ENCODE results near the gene CHMP1A.
"Not testable (repeated sequence)": the region's sequence is repeated elsewhere in the genome, so short reads cannot be mapped to it uniquely, and the experiment has no call there.

Gene CHMP1A

GRCh38 chr16:89638455-89638854 is 19.1 kb downstream of the CHMP1A start:
- Histone ChIP-seq H3K9ac (ENCODE audit: insufficient read length, low read depth) (no peak overlapping the region), H3K9me3 (ENCODE audit: insufficient read depth, low read length) (no peaks in the 10 kb centered on the region), H3K27me3 (ENCODE audit: insufficient read depth, insufficient read length) (peaks cover 18% of the 10 kb centered on the region), H3K4me1 (ENCODE audit: insufficient read depth, insufficient read length) (peaks cover 12% of the 10 kb centered on the region), H3K36me3 (ENCODE audit: insufficient read depth, insufficient read length, low read length) (no peaks in the 10 kb centered on the region), H3K4me3 (ENCODE audit: insufficient read length, low read depth) (no peak overlapping the region)
- DNase-seq (ENCODE audit: low read depth, low spot score) = no peak
- TF ChIP-seq YY1 (IDR thresholded peaks at IDR 0.05; ENCODE audit: insufficient read depth, insufficient read length) = no peak
- no peak for TF ChIP-seq ZNF274 (IDR thresholded peaks at IDR 0.05; ENCODE audit: low read depth, low read length)
- no peak for TF ChIP-seq SUZ12 (IDR thresholded peaks at IDR 0.05; ENCODE audit: extremely low read depth, insufficient read depth, insufficient read length)

- Histone ChIP-seq H3K9me3 (ENCODE audit: insufficient read depth, low read length) (no peaks in the 10 kb centered on the region), H3K9ac (ENCODE audit: insufficient read length, low read depth) (no peak overlapping the region), H3K4me1 (ENCODE audit: insufficient read depth, insufficient read length) (peaks cover 9% of the 10 kb centered on the region), H3K4me3 (ENCODE audit: insufficient read length, low read depth) (no peak overlapping the region), H3K36me3 (ENCODE audit: insufficient read depth, insufficient read length, low read length) (no peaks in the 10 kb centered on the region), H3K27me3 (ENCODE audit: insufficient read depth, insufficient read length) (peaks cover 23% of the 10 kb centered on the region)
- TF ChIP-seq ZNF274 (IDR thresholded peaks at IDR 0.05; ENCODE audit: low read depth, low read length) (no peak), SUZ12 (IDR thresholded peaks at IDR 0.05; ENCODE audit: extremely low read depth, insufficient read depth, insufficient read length) (no peak), YY1 (IDR thresholded peaks at IDR 0.05; ENCODE audit: insufficient read depth, insufficient read length) (no peak)
- no peak for DNase-seq (ENCODE audit: low read depth, low spot score)
Observed at GRCh38 chr16:89637379-89637778, 20.1 kb downstream of the CHMP1A start.

- TF ChIP-seq SUZ12 (IDR thresholded peaks at IDR 0.05; ENCODE audit: extremely low read depth, insufficient read depth, insufficient read length) = no peak
- no peak for TF ChIP-seq YY1 (IDR thresholded peaks at IDR 0.05; ENCODE audit: insufficient read depth, insufficient read length)
- no peak for TF ChIP-seq ZNF274 (IDR thresholded peaks at IDR 0.05; ENCODE audit: low read depth, low read length)
- H3K27me3 ChIP-seq (ENCODE audit: insufficient read depth, insufficient read length) = peaks cover 23% of the 10 kb centered on the region
- H3K9ac ChIP-seq (ENCODE audit: insufficient read length, low read depth) = no peak overlapping the region
- H3K9me3 ChIP-seq (ENCODE audit: insufficient read depth, low read length) = no peaks in the 10 kb centered on the region
- DNase-seq (ENCODE audit: low read depth, low spot score) = no peak
- no peaks in the 10 kb centered on the region for H3K36me3 ChIP-seq (ENCODE audit: insufficient read depth, insufficient read length, low read length)
- peaks cover 7% of the 10 kb centered on the region for H3K4me1 ChIP-seq (ENCODE audit: insufficient read depth, insufficient read length)
- no peak overlapping the region for H3K4me3 ChIP-seq (ENCODE audit: insufficient read length, low read depth)
Observed at GRCh38 chr16:89636663-89637062, 20.8 kb downstream of the CHMP1A start.

- H3K9ac ChIP-seq (ENCODE audit: insufficient read length, low read depth); H3K9me3 ChIP-seq (ENCODE audit: insufficient read depth, low read length); DNase-seq (ENCODE audit: low read depth, low spot score); H3K36me3 ChIP-seq (ENCODE audit: insufficient read depth, insufficient read length, low read length); H3K4me1 ChIP-seq (ENCODE audit: insufficient read depth, insufficient read length); H3K4me3 ChIP-seq (ENCODE audit: insufficient read length, low read depth): not testable (repeated sequence)
- H3K27me3 ChIP-seq (ENCODE audit: insufficient read depth, insufficient read length) = peaks cover 23% of the 10 kb centered on the region
Observed at GRCh38 chr16:89634463-89635385, 22.8 kb downstream of the CHMP1A start.

DNA sequence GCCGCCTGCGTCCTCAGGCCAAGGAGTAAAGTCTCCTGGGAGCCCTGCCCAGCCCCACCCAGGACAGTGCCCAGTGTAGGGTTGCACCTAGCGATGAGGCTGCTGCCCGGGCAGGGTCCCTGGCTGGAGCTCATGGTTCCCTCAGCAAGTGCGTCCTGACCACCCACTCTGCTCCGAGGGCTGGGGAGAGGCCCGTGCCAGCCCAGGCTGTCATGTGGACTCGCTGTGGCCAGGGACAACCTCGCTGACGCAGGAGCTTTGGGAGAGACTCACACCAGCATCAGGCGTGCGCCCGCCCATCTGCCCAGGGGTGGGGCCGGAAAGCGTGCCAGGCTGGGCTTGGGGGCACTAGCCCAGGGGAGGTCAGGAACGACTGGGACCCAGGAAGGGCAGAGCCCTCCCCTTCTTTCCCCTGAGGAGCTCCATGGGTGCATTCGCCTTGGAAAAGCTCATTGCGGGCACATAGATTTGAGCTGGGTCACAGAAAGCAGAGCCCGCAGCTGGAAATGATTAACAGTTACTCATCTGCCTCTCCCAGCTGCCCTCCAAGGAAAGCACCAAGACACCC is 24.4 kb downstream of the CHMP1A start:
- Histone ChIP-seq H3K4me1 (ENCODE audit: insufficient read depth, insufficient read length) (peaks cover 10% of the 10 kb centered on the region), H3K36me3 (ENCODE audit: insufficient read depth, insufficient read length, low read length) (no peaks in the 10 kb centered on the region), H3K9me3 (ENCODE audit: insufficient read depth, low read length) (peaks cover 5% of the 10 kb centered on the region; the same call in 1 of the 2 replicates), H3K4me3 (ENCODE audit: insufficient read length, low read depth) (no peak overlapping the region), H3K27me3 (ENCODE audit: insufficient read depth, insufficient read length) (peaks cover 23% of the 10 kb centered on the region), H3K9ac (ENCODE audit: insufficient read length, low read depth) (no peak overlapping the region)
- no peak for TF ChIP-seq ZNF274 (IDR thresholded peaks at IDR 0.05; ENCODE audit: low read depth, low read length)
- TF ChIP-seq YY1 (IDR thresholded peaks at IDR 0.05; ENCODE audit: insufficient read depth, insufficient read length) = no peak
- TF ChIP-seq SUZ12 (IDR thresholded peaks at IDR 0.05; ENCODE audit: extremely low read depth, insufficient read depth, insufficient read length) = no peak
- no peak for DNase-seq (ENCODE audit: low read depth, low spot score)

DNA sequence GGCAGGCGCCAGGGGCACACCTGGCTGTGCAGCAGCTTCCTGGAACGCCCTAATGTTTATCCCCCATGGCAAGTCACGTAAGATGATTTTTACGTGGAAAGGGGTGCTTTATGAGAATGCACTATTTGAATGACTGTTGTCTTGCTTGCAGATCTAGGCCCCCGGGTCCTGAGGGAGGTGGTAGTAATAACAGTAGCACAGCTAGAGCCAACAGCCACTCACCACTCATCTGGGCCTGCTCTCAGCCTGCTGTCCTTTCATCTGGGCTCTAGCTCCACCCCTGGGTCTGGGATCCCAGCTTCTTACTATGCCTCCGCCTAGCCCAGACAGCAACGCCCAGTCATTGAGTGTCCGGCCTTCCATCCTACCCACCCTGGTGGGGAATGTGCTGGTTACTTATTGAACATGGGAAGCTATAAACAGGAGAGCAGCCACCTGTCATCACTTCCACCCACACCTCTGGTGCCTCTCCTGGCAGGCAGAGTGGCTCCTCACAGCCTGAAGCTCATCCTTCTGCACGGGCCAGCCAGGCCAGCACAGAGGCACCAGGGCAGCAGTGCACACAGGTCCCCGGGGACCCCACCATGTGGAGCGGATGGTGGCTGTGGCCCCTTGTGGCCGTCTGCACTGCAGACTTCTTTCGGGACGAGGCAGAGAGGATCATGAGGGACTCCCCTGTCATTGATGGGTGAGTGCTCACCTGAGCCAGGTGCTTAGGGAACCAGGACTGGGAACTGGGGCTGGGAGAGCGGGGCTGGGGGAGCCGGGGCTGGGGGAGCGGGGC is 27.5 kb downstream of the CHMP1A start:
- Histone ChIP-seq H3K4me3 (ENCODE audit: insufficient read length, low read depth) (no peak overlapping the region), H3K36me3 (ENCODE audit: insufficient read depth, insufficient read length, low read length) (no peaks in the 10 kb centered on the region), H3K9me3 (ENCODE audit: insufficient read depth, low read length) (peaks cover 5% of the 10 kb centered on the region; the same call in 1 of the 2 replicates), H3K27me3 (ENCODE audit: insufficient read depth, insufficient read length) (peaks cover 19% of the 10 kb centered on the region), H3K9ac (ENCODE audit: insufficient read length, low read depth) (no peak overlapping the region), H3K4me1 (ENCODE audit: insufficient read depth, insufficient read length) (peaks cover 10% of the 10 kb centered on the region)
- no peak for DNase-seq (ENCODE audit: low read depth, low spot score)
- TF ChIP-seq ZNF274 (IDR thresholded peaks at IDR 0.05; ENCODE audit: low read depth, low read length) = no peak
- no peak for TF ChIP-seq YY1 (IDR thresholded peaks at IDR 0.05; ENCODE audit: insufficient read depth, insufficient read length)
- TF ChIP-seq SUZ12 (IDR thresholded peaks at IDR 0.05; ENCODE audit: extremely low read depth, insufficient read depth, insufficient read length) = no peak
